ENCODE data around the gene MSRB3.

GRCh38 chr12:65505386-65506121 is 227.1 kb downstream of the MSRB3 start:
- TF ChIP-seq, protein P1, sequence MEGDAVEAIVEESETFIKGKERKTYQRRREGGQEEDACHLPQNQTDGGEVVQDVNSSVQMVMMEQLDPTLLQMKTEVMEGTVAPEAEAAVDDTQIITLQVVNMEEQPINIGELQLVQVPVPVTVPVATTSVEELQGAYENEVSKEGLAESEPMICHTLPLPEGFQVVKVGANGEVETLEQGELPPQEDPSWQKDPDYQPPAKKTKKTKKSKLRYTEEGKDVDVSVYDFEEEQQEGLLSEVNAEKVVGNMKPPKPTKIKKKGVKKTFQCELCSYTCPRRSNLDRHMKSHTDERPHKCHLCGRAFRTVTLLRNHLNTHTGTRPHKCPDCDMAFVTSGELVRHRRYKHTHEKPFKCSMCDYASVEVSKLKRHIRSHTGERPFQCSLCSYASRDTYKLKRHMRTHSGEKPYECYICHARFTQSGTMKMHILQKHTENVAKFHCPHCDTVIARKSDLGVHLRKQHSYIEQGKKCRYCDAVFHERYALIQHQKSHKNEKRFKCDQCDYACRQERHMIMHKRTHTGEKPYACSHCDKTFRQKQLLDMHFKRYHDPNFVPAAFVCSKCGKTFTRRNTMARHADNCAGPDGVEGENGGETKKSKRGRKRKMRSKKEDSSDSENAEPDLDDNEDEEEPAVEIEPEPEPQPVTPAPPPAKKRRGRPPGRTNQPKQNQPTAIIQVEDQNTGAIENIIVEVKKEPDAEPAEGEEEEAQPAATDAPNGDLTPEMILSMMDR (conservative IDR thresholded peaks at IDR 0.05; ENCODE audit: low read depth in 2 of 2): no peak
- TF ChIP-seq ZNF114 (CRISPR knock-in tag; IDR thresholded peaks at IDR 0.05) (no peak), CREB1 (CRISPR knock-in tag; IDR thresholded peaks at IDR 0.05; ENCODE audit: low read depth) (no peak), NANOG (IDR thresholded peaks at IDR 0.05; ENCODE audit: borderline replicate concordance) (no peak)
